ENCODE measurements around the gene BRMS1.

BRMS1 gene

GRCh38 chr11:66332371-66333219, 12.3 kb downstream of the BRMS1 start:
- no peak for DNase-seq (ENCODE audit: low spot score)
- ChIA-PET POLR2A (ENCODE audit: low non-redundant PET) (interaction anchor here (1.3 kb wide), 1 partner anchor 12 kb away, joined by 3 read pairs; the partner anchor contains the start of gene BRMS1), CTCF (no interaction called here)
- TF ChIP-seq, protein P1, sequence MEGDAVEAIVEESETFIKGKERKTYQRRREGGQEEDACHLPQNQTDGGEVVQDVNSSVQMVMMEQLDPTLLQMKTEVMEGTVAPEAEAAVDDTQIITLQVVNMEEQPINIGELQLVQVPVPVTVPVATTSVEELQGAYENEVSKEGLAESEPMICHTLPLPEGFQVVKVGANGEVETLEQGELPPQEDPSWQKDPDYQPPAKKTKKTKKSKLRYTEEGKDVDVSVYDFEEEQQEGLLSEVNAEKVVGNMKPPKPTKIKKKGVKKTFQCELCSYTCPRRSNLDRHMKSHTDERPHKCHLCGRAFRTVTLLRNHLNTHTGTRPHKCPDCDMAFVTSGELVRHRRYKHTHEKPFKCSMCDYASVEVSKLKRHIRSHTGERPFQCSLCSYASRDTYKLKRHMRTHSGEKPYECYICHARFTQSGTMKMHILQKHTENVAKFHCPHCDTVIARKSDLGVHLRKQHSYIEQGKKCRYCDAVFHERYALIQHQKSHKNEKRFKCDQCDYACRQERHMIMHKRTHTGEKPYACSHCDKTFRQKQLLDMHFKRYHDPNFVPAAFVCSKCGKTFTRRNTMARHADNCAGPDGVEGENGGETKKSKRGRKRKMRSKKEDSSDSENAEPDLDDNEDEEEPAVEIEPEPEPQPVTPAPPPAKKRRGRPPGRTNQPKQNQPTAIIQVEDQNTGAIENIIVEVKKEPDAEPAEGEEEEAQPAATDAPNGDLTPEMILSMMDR (conservative IDR thresholded peaks at IDR 0.05; ENCODE audit: low read depth), result no peak
- H3K27ac ChIP-seq, result peak overlapping the region; percentile 100

- DNase-seq (ENCODE audit: low spot score), result no peak
- CTCF ChIA-PET, result no interaction called here
- TF ChIP-seq, protein P1 (conservative IDR thresholded peaks at IDR 0.05; ENCODE audit: low read depth), result no peak
- POLR2A ChIA-PET (ENCODE audit: low non-redundant PET), result interaction anchor here (1.3 kb wide), 1 partner anchor 13 kb away, joined by 3 read pairs; the partner anchor contains the start of gene BRMS1
- H3K27ac ChIP-seq, result peak overlapping the region; percentile 100
These were observed 13.1 kb downstream of the BRMS1 start for GRCh38 chr11:66331542-66332370.

GRCh38 chr11:66330931-66331330, 14.0 kb downstream of the BRMS1 start:
- CTCF ChIA-PET, result no interaction called here
- DNase-seq (ENCODE audit: low spot score), result no peak
- TF ChIP-seq, protein P1 (conservative IDR thresholded peaks at IDR 0.05; ENCODE audit: low read depth), result no peak
- H3K27ac ChIP-seq, result peak overlapping the region; percentile 100
- POLR2A ChIA-PET (ENCODE audit: low non-redundant PET), result no interaction called here

- ChIA-PET POLR2A (ENCODE audit: low non-redundant PET) (no interaction called here), CTCF (interaction anchor here (0.7 to 1.1 kb wide), 3 partner anchors 12 to 15 kb away, joined by 3 to 5 read pairs (median 4); partner anchors contain the start of genes BRMS1 and CD248)
These were observed 15.7 kb downstream of the BRMS1 start for GRCh38 chr11:66329165-66329673.

GRCh38 chr11:66328302-66329144, 16.4 kb downstream of the BRMS1 start:
- CTCF ChIA-PET, result interaction anchor here (0.7 to 1.1 kb wide), 3 partner anchors 11 to 16 kb away, joined by 3 to 5 read pairs (median 4); partner anchors contain the start of genes BRMS1 and CD248
- H3K27ac ChIP-seq, result peak overlapping the region; percentile 100
- POLR2A ChIA-PET (ENCODE audit: low non-redundant PET), result no interaction called here
- DNase-seq (ENCODE audit: low spot score), result peak; percentile 65
- TF ChIP-seq, protein P1 (conservative IDR thresholded peaks at IDR 0.05; ENCODE audit: low read depth), result peak; percentile 91

More at GRCh38 chr11:66329165-66329673, 15.7 kb downstream of the BRMS1 start:
- H3K27ac ChIP-seq, result peak overlapping the region; percentile 100
- no peak for DNase-seq (ENCODE audit: low spot score)
- TF ChIP-seq, protein P1 (conservative IDR thresholded peaks at IDR 0.05; ENCODE audit: low read depth), result no peak
